Esophagus squamous epithelium (tissue), 4 donors: ENCODE results near the gene HOXD8.

Experiments used
- CTCF ChIP-seq, 6 experiments: fragments of 450-650 bp in 4 of 6; fragments of 200-600 bp in 2 of 6; sonication (generic) in 2 of 6; IDR thresholded peaks; one replicate each; pipeline ENCODE4 v1.5.1; 2016 to 2019; ENCODE audit warnings: antibody characterized with exemption in 6 of 6, mild to moderate bottlenecking in 4 of 6, moderate library complexity in 4 of 6
- POLR2A ChIP-seq, 4 donors: fragments of 450-650 bp; IDR thresholded peaks; one replicate each; pipeline ENCODE4 v1.6.1; 2017; ENCODE audit warnings: antibody characterized with exemption in 4 of 4, mild to moderate bottlenecking in 4 of 4, moderate library complexity in 3 of 4

GRCh38 chr2:176105730-176106580 lies 23.6 kb upstream of the HOXD8 start:
- no peak for TF ChIP-seq CTCF (IDR thresholded peaks at IDR 0.05)
- TF ChIP-seq POLR2A (IDR thresholded peaks at IDR 0.05) = no peak
